Heart left ventricle (tissue), 16 donors: Measurements from ENCODE around the gene SCFD2. TPM values are rescaled to one million over a fixed set of nuclear protein-coding genes. Genes with fewer than 3 reads are reported as not detected.

Experiments used
- ATAC-seq, 4 donors: fragments of 200-7000 bp; cut with Tn5 transposase; one replicate each; pipeline ENCODE4 v1.9.1; 2020 to 2022; ENCODE audit warnings: moderate library complexity in 4 of 4, mild to moderate bottlenecking in 3 of 4, moderate number of reproducible peaks in 1 of 4
- DNase-seq, 5 donors: peaks; one replicate each; pipeline ENCODE4 v3.0.0-alpha.2; 2020
- H3K27ac ChIP-seq, 12 donors: fragments of 200-600 bp; sonication (generic) in 4 of 12; one replicate each; pipeline versions ENCODE4 v1.5.0 to v1.8.0; 2016 to 2022; ENCODE audit warnings: mild to moderate bottlenecking in 2 of 12
- H3K27me3 ChIP-seq, 9 donors: fragments of 200-600 bp; sonication (generic) in 2 of 9; one replicate each; pipeline versions ENCODE4 v1.5.1 to v1.8.0; 2016 to 2022; ENCODE audit warnings: mild to moderate bottlenecking in 3 of 9
- H3K36me3 ChIP-seq, 9 donors: fragments of 200-600 bp; sonication (generic) in 2 of 9; one replicate each; pipeline versions ENCODE4 v1.5.0 to v1.8.0; 2018 to 2022; ENCODE audit warnings: mild to moderate bottlenecking in 2 of 9
- H3K4me1 ChIP-seq, 12 donors: fragments of 200-600 bp; sonication (generic) in 4 of 12; one replicate each; pipeline versions ENCODE4 v1.5.0 to v1.8.0; 2016 to 2022; ENCODE audit warnings: mild to moderate bottlenecking in 3 of 12
- H3K4me3 ChIP-seq, 12 donors: fragments of 200-600 bp; sonication (generic) in 4 of 12; one replicate each; pipeline versions ENCODE4 v1.5.0 to v1.8.0; 2017 to 2022; ENCODE audit warnings: mild to moderate bottlenecking in 9 of 12, moderate library complexity in 4 of 12
- H3K9me3 ChIP-seq, 12 donors: fragments of 200-600 bp; sonication (generic) in 4 of 12; one replicate each; pipeline versions ENCODE4 v1.5.0 to v1.8.0; 2016 to 2022; ENCODE audit warnings: mild to moderate bottlenecking in 1 of 12
- CTCF ChIP-seq, 12 donors: fragments of 200-600 bp; sonication (generic) in 4 of 12; IDR thresholded peaks; one replicate each; pipeline versions ENCODE4 v1.5.0 to v1.8.0; 2018 to 2022; ENCODE audit warnings: antibody characterized with exemption in 12 of 12, mild to moderate bottlenecking in 5 of 12
- POLR2A ChIP-seq, 2 donors: fragments of 450-650 bp; IDR thresholded peaks; one replicate each; pipeline ENCODE4 v1.6.1; 2017; ENCODE audit warnings: antibody characterized with exemption in 2 of 2, mild to moderate bottlenecking in 2 of 2, moderate library complexity in 2 of 2
- WGBS, 4 donors: extraction: QIAGEN DNeasy Blood & Tissue Kit in 2 of 4; methylation state at CpG; one replicate each; pipeline versions ENCODE4 v1.1.5 to v1.1.7; 2013 to 2018; 5-methylcytosine and 5-hydroxymethylcytosine counted together
- intact Hi-C, 10 donors: fragments of 100-400 bp; cut with DNase I; formaldehyde crosslinking; loops; one replicate each; pipeline versions ENCODE4 v1.11.1 to v1.14.2; 2022
- polyA plus RNA-seq, 2 donors: library from polyadenylated mRNA; stranded (reverse); fragments of 200-250 nt; gene quantifications; one replicate each; pipeline ENCODE4 v1.2.3, GENCODE V29; 2013
- total RNA-seq, 9 donors: library from RNA; depleted of rRNA in 2 of 9; stranded (reverse); fragments of >200 nt in 2 of 9; fragmentation: NEBNext Ultra II Directional in 3 of 9; extraction: Animal tissue kit (Norgen Biotek cat#: 25700) in 3 of 9; gene quantifications; one replicate each; pipeline versions ENCODE4 v1.1.0 to v1.2.4, GENCODE V29; 2016 to 2023
- donor health status: ischemic (EF 13 %, LVEDD 7.1; RV severe dilation, severe dysfunction).
- donor health status: healthy with polysubstance abuse.
- donor health status: DM: no; HTN: yes; CAD: no.
- donor health status: DM: no; HTN: no; CAD: no.
- donor health status: ischemic (EF 25% LVEDD 6.9; RV normal size, moderate dysfunction).
- donor health status: ischemic (EF 25% LVEDD 5.7; RV mildly dilated, moderate dysfunction).
- donor health status: healthy.
- donor health status: DM: yes; HTN: yes; CAD: no.
- donor health status: ischemic (EF 35%, LVEDD 5.7; RV mildly dilated, moderate dysfunction).
- donor health status: nonischemic (EF 11% LVEDD 7.7; RV severe dilation, severe dysfunction).
- donor health status: DM: yes; HTN: yes; CAD: no.
- donor health status: PGD.
- donor health status: ischemic (EF 29% LVEDD 5.4; RV normal size, mild dysfunction).
- donor health status: nonischemic (EF 23%, LVEDD 6.1; RV moderate dilation, normal function).

The SCFD2 gene
- total and polyA plus RNA-seq, 11 donors: 3.7 to 14.0 (median 9.8) TPM

- Histone ChIP-seq H3K4me1 (peaks cover 0 to 47% (median 18%) of the 10 kb centered on the region in 12 donors), H3K27ac (peak overlapping the region in 4 of 12 donors; percentile 24 to 84 (median 58)), H3K27me3 (peaks cover 0 to 6% (median 0%) of the 10 kb centered on the region in 9 donors), H3K36me3 (peaks cover 0 to 8% (median 0%) of the 10 kb centered on the region in 9 donors), H3K9me3 (no peaks in the 10 kb centered on the region), H3K4me3 (peak overlapping the region; percentile 60 to 99 (median 88))
- ATAC-seq (peak in 3 of 4 donors; percentile 11 to 13 (median 13)), DNase-seq (no peak)
- TF ChIP-seq CTCF (IDR thresholded peaks at IDR 0.05) (no peak), POLR2A (IDR thresholded peaks at IDR 0.05) (no peak)
- whole genome bisulfite sequencing, 4 donors: 0 to 1% (median 1%) methylated on average over 8 of the region's 8 CpGs
- intact Hi-C loops: loop anchor here in 1 of 10 donors (10.0 kb wide), 1 partner anchor 350 kb away; no protein-coding TSS in a partner anchor
Measured at GRCh38 chr4:53365121-53365485, 758 bp downstream of the SCFD2 start.

DNA sequence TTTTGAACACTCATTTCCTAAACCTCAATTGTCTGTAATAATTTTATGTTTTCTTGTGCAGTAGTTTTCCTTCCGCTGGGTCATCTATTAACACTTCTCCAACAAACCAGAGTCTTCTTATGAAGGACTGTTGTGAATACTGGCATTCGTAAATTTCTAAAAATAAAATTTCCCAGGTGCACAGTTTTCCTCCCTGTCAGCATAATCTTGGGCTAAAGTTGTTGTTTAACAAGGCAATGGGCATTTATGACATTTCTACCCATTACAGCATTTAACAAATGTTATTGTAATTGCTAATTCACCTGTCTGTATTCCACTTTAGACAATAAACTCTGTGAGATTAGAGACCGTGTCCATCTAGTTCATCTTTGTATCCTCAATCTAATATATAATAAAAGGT is 1.2 kb downstream of the SCFD2 start:
- WGBS, 4 donors: 44 to 51% (median 47%) methylated on average over 3 of the region's 3 CpGs
- peaks cover 0 to 6% (median 0%) of the 10 kb centered on the region in 9 donors for H3K27me3 ChIP-seq
- intact Hi-C loops: loop anchor here in 1 of 10 donors (10.0 kb wide), 1 partner anchor 350 kb away; no protein-coding TSS in a partner anchor

GRCh38 chr4:53362093-53362492 is 3.8 kb downstream of the SCFD2 start:
- no peaks in the 10 kb centered on the region for H3K27me3 ChIP-seq
- no peak for TF ChIP-seq CTCF (IDR thresholded peaks at IDR 0.05)
- DNase-seq (no peak), ATAC-seq (no peak)
- intact Hi-C loops: loop anchor here in 1 of 10 donors (10.0 kb wide), 1 partner anchor 347 kb away; no protein-coding TSS in a partner anchor
- H3K4me3 ChIP-seq: no peak overlapping the region
- WGBS, 4 donors: 91 to 96% (median 93%) methylated on average over 1 of the region's 1 CpG
- H3K36me3 ChIP-seq: peaks cover 0 to 8% (median 0%) of the 10 kb centered on the region in 9 donors
- H3K4me1 ChIP-seq: peaks cover 0 to 47% (median 18%) of the 10 kb centered on the region in 12 donors
- H3K27ac ChIP-seq: no peak overlapping the region
- H3K9me3 ChIP-seq: no peaks in the 10 kb centered on the region

More for the DNA sequence above, 1.2 kb downstream of the SCFD2 start:
- Histone ChIP-seq H3K4me1 (peaks cover 0 to 47% (median 18%) of the 10 kb centered on the region in 12 donors), H3K27ac (no peak overlapping the region), H3K4me3 (peak overlapping the region in 10 of 12 donors; percentile 60 to 99 (median 88)), H3K9me3 (no peaks in the 10 kb centered on the region), H3K36me3 (peaks cover 0 to 8% (median 0%) of the 10 kb centered on the region in 9 donors)
- ATAC-seq (no peak), DNase-seq (no peak)
- TF ChIP-seq CTCF (IDR thresholded peaks at IDR 0.05): no peak
- no peak for TF ChIP-seq POLR2A (IDR thresholded peaks at IDR 0.05)

DNA sequence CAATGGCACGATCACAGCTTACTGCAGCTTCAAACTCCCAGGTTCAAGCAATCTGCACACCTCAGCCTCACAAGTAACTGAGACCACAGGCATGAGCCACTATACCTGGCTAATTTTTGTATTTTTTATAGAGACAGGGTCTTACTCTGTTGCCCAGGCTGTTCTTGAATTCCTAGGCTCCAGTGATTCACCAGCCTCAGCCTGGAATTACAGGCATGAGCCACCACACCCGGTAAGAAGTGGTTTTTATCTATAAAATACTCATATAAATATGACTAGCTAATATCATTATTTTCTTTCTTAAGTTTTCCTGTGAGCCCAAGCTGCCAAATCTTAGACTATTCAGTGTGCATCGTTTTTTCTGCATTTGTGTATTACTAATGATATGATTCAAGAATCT is 4.4 kb downstream of the SCFD2 start:
- TF ChIP-seq POLR2A (IDR thresholded peaks at IDR 0.05) (no peak), CTCF (IDR thresholded peaks at IDR 0.05) (no peak)
- DNase-seq: no peak
- 82 to 88% (median 86%) methylated on average over 3 of the region's 3 CpGs for WGBS, 4 donors
- intact Hi-C loops: loop anchor here in 1 of 10 donors (10.0 kb wide), 1 partner anchor 347 kb away; no protein-coding TSS in a partner anchor
- no peak overlapping the region for H3K27ac ChIP-seq
- H3K27me3 ChIP-seq: no peaks in the 10 kb centered on the region
- ATAC-seq: no peak
- H3K9me3 ChIP-seq: no peaks in the 10 kb centered on the region
- no peak overlapping the region for H3K4me3 ChIP-seq
- peaks cover 0 to 8% (median 0%) of the 10 kb centered on the region in 9 donors for H3K36me3 ChIP-seq
- peaks cover 0 to 43% (median 15%) of the 10 kb centered on the region in 12 donors for H3K4me1 ChIP-seq
